ENCODE data around the gene SH3RF3.

DNA sequence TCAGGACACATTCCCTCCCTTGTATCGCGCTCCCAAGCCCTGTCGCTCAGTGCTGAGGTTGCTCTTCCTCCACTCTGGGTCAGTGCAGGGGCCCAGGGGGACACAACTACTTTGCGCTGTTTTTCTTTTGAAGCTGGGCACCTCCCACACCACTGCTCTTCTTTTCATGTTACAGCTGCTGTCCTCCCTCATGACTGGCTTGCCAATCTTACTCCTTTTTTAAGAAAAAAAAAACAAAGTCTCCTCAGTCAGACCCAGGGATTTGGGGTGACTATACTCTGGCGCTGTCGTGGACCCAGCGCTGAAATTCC, 264.6 kb downstream of the SH3RF3 start:
- TF ChIP-seq, protein P1, sequence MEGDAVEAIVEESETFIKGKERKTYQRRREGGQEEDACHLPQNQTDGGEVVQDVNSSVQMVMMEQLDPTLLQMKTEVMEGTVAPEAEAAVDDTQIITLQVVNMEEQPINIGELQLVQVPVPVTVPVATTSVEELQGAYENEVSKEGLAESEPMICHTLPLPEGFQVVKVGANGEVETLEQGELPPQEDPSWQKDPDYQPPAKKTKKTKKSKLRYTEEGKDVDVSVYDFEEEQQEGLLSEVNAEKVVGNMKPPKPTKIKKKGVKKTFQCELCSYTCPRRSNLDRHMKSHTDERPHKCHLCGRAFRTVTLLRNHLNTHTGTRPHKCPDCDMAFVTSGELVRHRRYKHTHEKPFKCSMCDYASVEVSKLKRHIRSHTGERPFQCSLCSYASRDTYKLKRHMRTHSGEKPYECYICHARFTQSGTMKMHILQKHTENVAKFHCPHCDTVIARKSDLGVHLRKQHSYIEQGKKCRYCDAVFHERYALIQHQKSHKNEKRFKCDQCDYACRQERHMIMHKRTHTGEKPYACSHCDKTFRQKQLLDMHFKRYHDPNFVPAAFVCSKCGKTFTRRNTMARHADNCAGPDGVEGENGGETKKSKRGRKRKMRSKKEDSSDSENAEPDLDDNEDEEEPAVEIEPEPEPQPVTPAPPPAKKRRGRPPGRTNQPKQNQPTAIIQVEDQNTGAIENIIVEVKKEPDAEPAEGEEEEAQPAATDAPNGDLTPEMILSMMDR (IDR thresholded peaks at IDR 0.05) = no peak
- TF ChIP-seq POLR2A (IDR thresholded peaks at IDR 0.05) = no peak
- no peak for TF ChIP-seq POLR2AphosphoS5 (IDR thresholded peaks at IDR 0.05; ENCODE audit: insufficient read depth in 1 of 2, low read depth in 1 of 2)

Data from vagina (tissue), 2 donors.